OCI-LY1 (cell line): ENCODE results near the gene LCN1.

Source experiments
- H2AFZ ChIP-seq: fragments of 200-600 bp; sonication (generic), shearing (Covaris generic); 2 replicates; pipeline ENCODE4 v1.6.0; 2014; ENCODE audit warnings: antibody characterized with exemption, mild to moderate bottlenecking, low read length
- H3F3A ChIP-seq: fragments of 200-600 bp; sonication (generic), shearing (Covaris generic); 2 replicates; pipeline ENCODE4 v1.6.0; 2014; ENCODE audit warnings: mild to moderate bottlenecking, antibody characterized with exemption, low read length, moderate library complexity; ENCODE audit not compliant: insufficient read depth
- H3K27ac ChIP-seq: fragments of 200-600 bp; sonication (generic); 2 replicates; pipeline ENCODE4 v1.5.1; 2014; ENCODE audit warnings: low read length, mixed run types, mild to moderate bottlenecking, low read depth; ENCODE audit not compliant: poor library complexity, severe bottlenecking
- H3K27me3 ChIP-seq: fragments of 200-600 bp; sonication (generic); 2 replicates; pipeline ENCODE4 v1.6.0; 2014; ENCODE audit warnings: antibody characterized with exemption, mild to moderate bottlenecking, low read length, moderate library complexity; ENCODE audit not compliant: insufficient read depth
- H3K36me3 ChIP-seq: fragments of 200-600 bp; sonication (generic); 2 replicates; pipeline ENCODE4 v1.6.1; 2014; ENCODE audit warnings: mild to moderate bottlenecking, antibody characterized with exemption, low read length, moderate library complexity, mixed read lengths; ENCODE audit not compliant: insufficient read depth
- H3K4me1 ChIP-seq: fragments of 200-600 bp; sonication (generic); 2 replicates; pipeline ENCODE4 v1.5.1; 2014; ENCODE audit warnings: mild to moderate bottlenecking, low read length, moderate library complexity; ENCODE audit not compliant: insufficient read depth, severe bottlenecking
- H3K4me2 ChIP-seq: fragments of 200-600 bp; sonication (generic), shearing (Covaris generic); 2 replicates; pipeline ENCODE4 v1.6.1; 2014; ENCODE audit warnings: low read length
- H3K4me3 ChIP-seq: fragments of 200-600 bp; sonication (generic); 2 replicates; pipeline ENCODE4 v1.5.1; 2014; ENCODE audit warnings: low read length, low read depth, mild to moderate bottlenecking, mixed read lengths; ENCODE audit not compliant: poor library complexity, severe bottlenecking
- H3K79me2 ChIP-seq: fragments of 200-600 bp; shearing (Covaris generic); 2 replicates; pipeline ENCODE4 v1.6.1; 2016; ENCODE audit warnings: mixed run types, low read length, mixed read lengths; ENCODE audit not compliant: insufficient read depth
- H3K9ac ChIP-seq: fragments of 200-600 bp; sonication (generic), shearing (Covaris generic); 2 replicates; pipeline ENCODE4 v1.6.1; 2014; ENCODE audit warnings: mild to moderate bottlenecking, low read length, mixed read lengths
- H3K9me2 ChIP-seq: fragments of 200-600 bp; sonication (generic), shearing (Covaris generic); 2 replicates; pipeline ENCODE4 v1.6.1; 2014; ENCODE audit warnings: low read depth, mild to moderate bottlenecking, low read length, mixed read lengths
- H3K9me3 ChIP-seq: fragments of 200-600 bp; shearing (Covaris generic); 2 replicates; pipeline ENCODE4 v1.6.1; 2014; ENCODE audit warnings: low read length, mixed read lengths
- H4K20me1 ChIP-seq: fragments of 200-600 bp; sonication (generic), shearing (Covaris generic); 2 replicates; pipeline ENCODE4 v1.6.0; 2016; ENCODE audit warnings: mild to moderate bottlenecking, low read length; ENCODE audit not compliant: insufficient read depth
- EZH2 ChIP-seq: fragments of 200-600 bp; sonication (generic), shearing (Covaris generic); IDR thresholded peaks from 2 replicates; pipeline ENCODE4 v1.8.0; 2017; ENCODE audit warnings: borderline replicate concordance, mixed run types, mild to moderate bottlenecking, antibody characterized with exemption, low read length, moderate library complexity, mixed read lengths
- TF ChIP-seq, protein P1 (sequence below): fragments of 200-600 bp; sonication (generic), shearing (Covaris generic); IDR thresholded peaks from 2 replicates; pipeline ENCODE4 v1.5.1; 2017; ENCODE audit warnings: mild to moderate bottlenecking, antibody characterized with exemption, low read length, moderate library complexity, mixed read lengths

LCN1 gene

DNA sequence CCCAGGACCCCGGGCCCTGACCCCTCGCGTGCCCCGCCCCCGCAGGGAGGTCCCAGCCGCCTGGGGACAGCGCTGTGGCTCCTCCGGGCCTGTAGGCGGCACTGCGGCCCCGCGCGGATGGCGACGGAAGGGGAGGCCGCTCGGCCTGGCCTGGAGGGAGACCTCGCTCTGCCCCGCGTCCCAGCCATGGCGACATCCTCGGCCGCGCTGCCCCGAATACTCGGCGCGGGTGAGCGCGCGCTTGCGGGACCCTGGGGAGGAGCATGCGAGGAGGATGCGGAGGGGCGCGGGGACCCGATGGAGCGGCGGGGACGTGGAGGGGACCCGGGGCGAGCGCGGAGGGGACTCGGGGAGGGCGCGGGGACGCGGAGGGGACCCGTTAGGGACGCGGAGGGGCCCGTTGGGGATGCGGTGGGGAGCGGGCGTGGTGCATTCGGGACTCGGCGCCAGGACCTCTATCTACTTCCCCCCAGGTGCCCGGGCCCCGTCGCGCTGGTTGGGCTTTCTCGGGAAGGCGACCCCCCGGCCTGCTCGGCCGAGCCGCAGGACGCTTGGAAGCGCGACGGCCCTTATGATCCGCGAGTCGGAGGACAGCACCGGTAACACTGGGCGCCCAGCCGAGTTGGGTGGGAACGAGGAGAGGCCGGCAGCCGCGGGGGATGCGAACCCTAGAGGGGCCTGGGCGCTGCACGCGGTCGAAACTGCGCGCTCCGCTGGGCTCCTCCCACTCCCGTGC lies 20.5 kb upstream of the LCN1 start, which contains the start of gene MRPS2:
TSS of gene MRPS2 (plus strand) at position 158 of the 736 bp plus-strand sequence. CDS start at position 187, 29 bp downstream.
- H3K4me1 ChIP-seq, result peaks cover 19% of the 10 kb centered on the region
- no peaks in the 10 kb centered on the region for H4K20me1 ChIP-seq
- no peaks in the 10 kb centered on the region for H3F3A ChIP-seq
- peak within 1 kb of the TSS; percentile 79 for H3K4me3 ChIP-seq
- H3K4me2 ChIP-seq, result peak within 1 kb of the TSS; percentile 85
- no peak within 1 kb of the TSS for H3K27ac ChIP-seq
- H3K9me2 ChIP-seq, result no peaks in the 10 kb centered on the region
- no peaks in the 10 kb centered on the region for H3K79me2 ChIP-seq
- no peaks in the 10 kb centered on the region for H3K27me3 ChIP-seq
- TF ChIP-seq, protein P1, sequence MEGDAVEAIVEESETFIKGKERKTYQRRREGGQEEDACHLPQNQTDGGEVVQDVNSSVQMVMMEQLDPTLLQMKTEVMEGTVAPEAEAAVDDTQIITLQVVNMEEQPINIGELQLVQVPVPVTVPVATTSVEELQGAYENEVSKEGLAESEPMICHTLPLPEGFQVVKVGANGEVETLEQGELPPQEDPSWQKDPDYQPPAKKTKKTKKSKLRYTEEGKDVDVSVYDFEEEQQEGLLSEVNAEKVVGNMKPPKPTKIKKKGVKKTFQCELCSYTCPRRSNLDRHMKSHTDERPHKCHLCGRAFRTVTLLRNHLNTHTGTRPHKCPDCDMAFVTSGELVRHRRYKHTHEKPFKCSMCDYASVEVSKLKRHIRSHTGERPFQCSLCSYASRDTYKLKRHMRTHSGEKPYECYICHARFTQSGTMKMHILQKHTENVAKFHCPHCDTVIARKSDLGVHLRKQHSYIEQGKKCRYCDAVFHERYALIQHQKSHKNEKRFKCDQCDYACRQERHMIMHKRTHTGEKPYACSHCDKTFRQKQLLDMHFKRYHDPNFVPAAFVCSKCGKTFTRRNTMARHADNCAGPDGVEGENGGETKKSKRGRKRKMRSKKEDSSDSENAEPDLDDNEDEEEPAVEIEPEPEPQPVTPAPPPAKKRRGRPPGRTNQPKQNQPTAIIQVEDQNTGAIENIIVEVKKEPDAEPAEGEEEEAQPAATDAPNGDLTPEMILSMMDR, result peak; percentile 71
- no peak for TF ChIP-seq EZH2
- peaks cover 35% of the 10 kb centered on the region for H3K36me3 ChIP-seq
- H2AFZ ChIP-seq, result no peak within 1 kb of the TSS; the same call in 1 of the 2 replicates
- peak within 1 kb of the TSS; percentile 83 for H3K9ac ChIP-seq
- no peaks in the 10 kb centered on the region for H3K9me3 ChIP-seq

DNA sequence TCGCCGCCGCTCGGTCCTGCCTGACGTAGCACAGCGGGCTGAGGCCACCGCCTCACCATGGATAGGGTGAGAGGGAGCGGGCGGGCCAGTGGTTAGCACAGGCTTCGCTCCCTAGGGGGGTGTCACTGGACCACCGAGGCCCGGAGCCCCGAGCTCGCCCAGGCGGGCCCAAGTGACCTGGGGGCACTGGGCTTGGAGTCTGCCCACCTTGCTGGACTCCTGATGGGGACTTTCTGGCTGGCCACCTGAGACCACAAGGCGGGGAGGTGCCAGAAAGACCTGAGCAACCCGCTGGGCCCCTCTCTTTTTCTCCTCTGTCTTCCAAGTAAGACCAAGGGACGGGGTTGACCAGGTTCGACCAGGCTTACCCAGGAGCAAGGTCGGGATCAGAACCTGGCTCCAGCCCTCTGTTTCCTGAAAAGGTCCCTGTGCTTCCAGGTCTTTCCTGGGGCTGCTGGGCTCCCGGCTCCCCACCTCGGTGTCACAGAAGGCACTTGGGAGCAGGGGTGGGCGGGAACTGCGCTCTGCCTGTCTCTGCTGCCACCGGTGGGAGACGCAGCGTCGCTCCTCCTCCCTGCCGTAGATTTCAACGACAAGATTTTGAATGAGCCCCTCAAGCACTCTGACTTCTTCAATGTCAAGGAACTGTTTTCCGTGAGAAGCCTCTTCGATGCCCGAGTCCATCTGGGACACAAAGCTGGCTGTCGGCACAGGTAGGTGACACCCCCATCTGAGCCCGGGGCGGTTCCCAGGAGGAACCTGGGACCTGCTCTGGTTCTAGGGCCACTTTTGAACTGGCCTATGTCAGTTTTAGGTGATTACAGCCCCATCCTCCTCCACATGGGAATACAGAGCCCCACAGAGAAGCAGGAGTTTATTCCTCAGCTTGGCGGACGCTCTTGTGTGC lies 19.7 kb upstream of the LCN1 start:
- H3F3A ChIP-seq, result no peaks in the 10 kb centered on the region
- H3K27ac ChIP-seq, result no peak overlapping the region
- no peaks in the 10 kb centered on the region for H4K20me1 ChIP-seq
- H2AFZ ChIP-seq, result no peak overlapping the region
- H3K4me1 ChIP-seq, result peaks cover 19% of the 10 kb centered on the region
- no peaks in the 10 kb centered on the region for H3K9me2 ChIP-seq
- no peaks in the 10 kb centered on the region for H3K9me3 ChIP-seq
- TF ChIP-seq, protein P1, result no peak
- TF ChIP-seq EZH2, result no peak
- no peaks in the 10 kb centered on the region for H3K27me3 ChIP-seq
- peak overlapping the region; percentile 83 for H3K9ac ChIP-seq
- H3K79me2 ChIP-seq, result no peaks in the 10 kb centered on the region
- peaks cover 35% of the 10 kb centered on the region for H3K36me3 ChIP-seq
- H3K4me3 ChIP-seq, result peak overlapping the region; percentile 79
- peak overlapping the region; percentile 85 for H3K4me2 ChIP-seq

DNA sequence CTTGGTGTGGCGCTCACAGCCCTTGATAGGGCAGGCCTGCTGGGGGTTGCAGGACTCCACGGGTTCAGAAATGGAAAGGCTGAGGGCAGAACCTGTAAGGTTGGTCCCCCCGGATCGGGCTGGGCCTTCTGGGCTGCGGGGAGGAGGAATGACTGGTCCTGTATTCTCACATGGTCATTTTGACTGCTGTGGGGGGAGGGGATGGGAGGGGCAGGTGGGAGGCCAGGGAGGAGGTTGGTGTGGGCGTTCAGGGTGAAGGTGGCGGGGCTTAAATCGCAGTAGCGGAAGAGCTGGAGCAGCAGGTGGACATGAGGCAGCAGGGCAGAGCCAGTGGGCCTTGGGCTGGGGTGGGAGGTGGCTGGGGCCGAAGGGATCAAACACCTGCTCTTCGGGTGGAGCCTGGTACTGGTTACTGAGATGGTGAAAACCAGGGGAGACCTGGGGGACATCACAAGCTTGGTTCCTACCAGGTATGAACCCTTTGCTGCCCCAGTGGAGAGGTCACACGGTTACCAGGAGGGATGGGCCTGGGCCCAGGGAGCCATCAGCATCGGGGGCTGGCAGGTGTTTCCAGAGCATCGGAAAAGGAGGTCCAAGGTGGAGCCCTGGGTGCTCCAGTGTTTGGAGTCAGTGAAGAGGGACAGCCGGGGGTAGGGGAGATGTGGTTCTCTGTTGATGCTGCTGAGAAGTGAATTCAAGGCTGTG lies 18.9 kb upstream of the LCN1 start:
- H3K4me1 ChIP-seq, result peaks cover 19% of the 10 kb centered on the region
- TF ChIP-seq, protein P1, result no peak
- H3K9me2 ChIP-seq, result no peaks in the 10 kb centered on the region
- no peaks in the 10 kb centered on the region for H4K20me1 ChIP-seq
- no peak overlapping the region for H3K27ac ChIP-seq
- H3K9ac ChIP-seq, result no peak overlapping the region; the same call in 1 of the 2 replicates
- no peaks in the 10 kb centered on the region for H3K79me2 ChIP-seq
- H3K4me3 ChIP-seq, result peak overlapping the region; percentile 79
- no peaks in the 10 kb centered on the region for H3K9me3 ChIP-seq
- no peaks in the 10 kb centered on the region for H3K27me3 ChIP-seq
- H2AFZ ChIP-seq, result no peak overlapping the region
- H3F3A ChIP-seq, result no peaks in the 10 kb centered on the region
- H3K4me2 ChIP-seq, result peak overlapping the region; percentile 85
- H3K36me3 ChIP-seq, result peaks cover 35% of the 10 kb centered on the region
